GM19023 (cell line): ENCODE measurements around the gene METTL26.

Experiments
- ATAC-seq: cut with Tn5 transposase; IDR thresholded peaks from one replicate; pipeline ENCODE4 v1.9.1; 2021; ENCODE audit warnings: mild to moderate bottlenecking, moderate library complexity; ENCODE audit not compliant: unreplicated experiment

The METTL26 gene

GRCh38 chr16:586645-587590 lies 49.2 kb downstream of the METTL26 start:
- ATAC-seq, result no peak

- ATAC-seq, result no peak
These were observed 50.0 kb downstream of the METTL26 start for GRCh38 chr16:586047-586644.

- no peak for ATAC-seq
These were observed 50.8 kb downstream of the METTL26 start for GRCh38 chr16:585351-585750.
